B cell (primary cell): ENCODE measurements around the gene OR7C2. TPM values are rescaled to one million over a fixed set of nuclear protein-coding genes. Genes with fewer than 3 reads are reported as not detected.

Source experiments
- ATAC-seq: fragments of 200-7000 bp; cut with Tn5 transposase; one replicate; pipeline ENCODE4 v1.10.0; 2021; ENCODE audit warnings: low read depth, mild to moderate bottlenecking, moderate number of reproducible peaks, moderate library complexity
- CTCF ChIA-PET: fragments of 350-600 bp; sonication (Branson Sonifier 250); formaldehyde crosslinking; loops from one replicate; lab custom pipeline; 2021; ENCODE audit warnings: antibody characterized with exemption, inconsistent platforms; lab: Charles Lee
- POLR2A ChIA-PET: fragments of 350-600 bp; sonication (Branson Sonifier 250); formaldehyde crosslinking; loops from one replicate; lab custom pipeline; 2021; ENCODE audit warnings: antibody characterized with exemption; lab: Charles Lee
- DNase-seq: peaks from one replicate; pipeline ENCODE4 v3.0.0; 2013
- H2AFZ ChIP-seq: 2 replicates; pipeline ENCODE4 v1.6.1; 2012; ENCODE audit warnings: mild to moderate bottlenecking, low read depth, low read length; ENCODE audit not compliant: insufficient read depth, poor library complexity, severe bottlenecking
- H3K27ac ChIP-seq, 2 donors: 1 replicate in 1 of 2; 2 replicates in 1 of 2; pipeline ENCODE4 v1.5.1; 2012 to 2013; ENCODE audit warnings: low read length in 2 of 2, mild to moderate bottlenecking in 2 of 2, moderate library complexity in 1 of 2
- H3K27me3 ChIP-seq, 4 experiments: fragments of 200-600 bp in 1 of 4; sonication (generic) in 1 of 4; replicated peaks in 1 of 4; 1 replicate in 2 of 4; 2 replicates in 2 of 4; pipeline versions ENCODE4 v1.6.1 to v1.7.0; 2013 to 2016; ENCODE audit warnings: low read length in 3 of 4, mild to moderate bottlenecking in 2 of 4, mixed read lengths in 1 of 4, moderate library complexity in 1 of 4; ENCODE audit not compliant: insufficient read depth in 4 of 4, control insufficient read depth in 3 of 4; ENCODE audit errors: control extremely low read depth in 1 of 4
- H3K36me3 ChIP-seq, 2 experiments: replicated peaks in 1 of 2; 1 replicate in 1 of 2; 2 replicates in 1 of 2; pipeline versions ENCODE4 v1.6.1 to v1.7.1; 2013; ENCODE audit warnings: low read length in 1 of 2; ENCODE audit not compliant: insufficient read depth in 2 of 2, control insufficient read depth in 1 of 2; ENCODE audit errors: control extremely low read depth in 1 of 2, extremely low read depth in 1 of 2
- H3K4me1 ChIP-seq, 2 donors: fragments of 200-600 bp in 1 of 2; sonication (generic) in 1 of 2; 1 replicate in 1 of 2; 2 replicates in 1 of 2; pipeline versions ENCODE4 v1.5.1 to v1.6.1; 2013 to 2017; ENCODE audit warnings: low read length in 2 of 2; ENCODE audit not compliant: control insufficient read depth in 2 of 2, insufficient read depth in 2 of 2
- H3K4me2 ChIP-seq: replicated peaks from 2 replicates; pipeline ENCODE3; 2012; ENCODE audit warnings: mild to moderate bottlenecking, low read depth, low read length; ENCODE audit not compliant: poor library complexity, severe bottlenecking
- H3K4me3 ChIP-seq, 5 experiments: fragments of 200-600 bp in 1 of 5; sonication (generic) in 1 of 5; 1 replicate in 3 of 5; 2 replicates in 2 of 5; pipeline versions ENCODE4 v1.5.1 to v1.7.0; 2011 to 2016; ENCODE audit warnings: low read length in 4 of 5, mild to moderate bottlenecking in 4 of 5, low read depth in 2 of 5, control low read depth in 1 of 5, moderate library complexity in 1 of 5; ENCODE audit not compliant: insufficient read depth in 1 of 5; ENCODE audit errors: control extremely low read depth in 1 of 5, extremely low read depth in 1 of 5
- H3K79me2 ChIP-seq: fragments of 200-600 bp; sonication (generic); one replicate; pipeline ENCODE4 v1.6.0; 2016; ENCODE audit warnings: low read length; ENCODE audit not compliant: control insufficient read depth, insufficient read depth
- H3K9ac ChIP-seq: fragments of 200-600 bp; sonication (generic); 2 replicates; pipeline ENCODE4 v1.6.1; 2017; ENCODE audit warnings: mild to moderate bottlenecking, low read length, moderate library complexity
- H3K9me3 ChIP-seq, 3 donors: one replicate each; pipeline versions ENCODE4 v1.6.1 to v1.7.1; 2013; ENCODE audit warnings: low read length in 2 of 3; ENCODE audit not compliant: control insufficient read depth in 2 of 3, insufficient read depth in 1 of 3; ENCODE audit errors: control extremely low read depth in 1 of 3
- H4K20me1 ChIP-seq: 2 replicates; pipeline ENCODE4 v1.6.0; 2012; ENCODE audit warnings: mild to moderate bottlenecking, low read length; ENCODE audit not compliant: insufficient read depth, control insufficient read depth, poor library complexity, severe bottlenecking
- H3K27ac Mint-ChIP-seq: one replicate; pipeline ENCODE4 v1.8.0; 2021; ENCODE audit warnings: mixed read lengths
- H3K27me3 Mint-ChIP-seq: one replicate; pipeline ENCODE4 v1.8.0; 2021; ENCODE audit warnings: mixed read lengths
- H3K4me1 Mint-ChIP-seq: one replicate; pipeline ENCODE4 v1.8.0; 2021; ENCODE audit warnings: mixed read lengths
- H3K4me3 Mint-ChIP-seq: one replicate; pipeline ENCODE4 v1.8.0; 2021; ENCODE audit warnings: mixed read lengths
- H3K9me3 Mint-ChIP-seq: one replicate; pipeline ENCODE4 v1.8.0; 2022; ENCODE audit warnings: mixed read lengths; ENCODE audit not compliant: insufficient read depth
- CTCF ChIP-seq: fragments of 200-600 bp; IDR thresholded peaks from one replicate; pipeline ENCODE4 v1.8.0; 2022; ENCODE audit warnings: antibody characterized with exemption, mild to moderate bottlenecking
- EZH2 ChIP-seq: IDR thresholded peaks from 2 replicates; pipeline ENCODE4 v1.6.1; 2012; ENCODE audit warnings: borderline replicate concordance, low read depth, mild to moderate bottlenecking, moderate library complexity, low read length; ENCODE audit not compliant: insufficient read depth, poor library complexity, severe bottlenecking
- WGBS: methylation state at CpG from one replicate; pipeline ENCODE4 v1.1.5; 2013; ENCODE audit warnings: missing lambda C conversion rate; ENCODE audit not compliant: insufficient coverage; 5-methylcytosine and 5-hydroxymethylcytosine counted together
- intact Hi-C: fragments of 100-400 bp; cut with micrococcal nuclease; formaldehyde crosslinking; loops from one replicate; pipeline ENCODE4 v1.10.0; 2022
- polyA plus RNA-seq: library from polyadenylated mRNA; depleted of rRNA; stranded (reverse); fragments of >200 nt; gene quantifications from 2 replicates; pipeline ENCODE4 v1.2.3, GENCODE V29; 2012
- total RNA-seq, 2 donors: library from RNA; stranded (reverse); fragments of 120-200 nt in 1 of 2; gene quantifications; 1 replicate in 1 of 2; 2 replicates in 1 of 2; pipeline versions ENCODE4 v1.2.3 to v1.2.4, GENCODE V29; 2013 to 2022

OR7C2 gene
- total and polyA plus RNA-seq, 2 donors (not counting 1 experiment from before 2014, with no cell fraction given), result not detected

GRCh38 chr19:14971474-14971873, 30.2 kb downstream of the OR7C2 start:
- 78% methylated on average over 7 of the region's 7 CpGs for WGBS
- TF ChIP-seq EZH2 (no peak), CTCF (no peak)
- Histone ChIP-seq H3K4me3 (no peak overlapping the region), H3K4me2 (no peak overlapping the region), H2AFZ (no peak overlapping the region), H3K79me2 (no peaks in the 10 kb centered on the region), H4K20me1 (no peaks in the 10 kb centered on the region), H3K9ac (no peak overlapping the region), H3K9me3 (peaks cover 0 to 4% (median 0%) of the 10 kb centered on the region in 3 donors), H3K27me3 (peaks cover 0 to 3% (median 0%) of the 10 kb centered on the region in 4 experiments), H3K36me3 (no peaks in the 10 kb centered on the region), H3K27ac (no peak overlapping the region), H3K4me1 (no peaks in the 10 kb centered on the region)
- ATAC-seq (no peak), DNase-seq (no peak)
- peaks cover 26% of the 10 kb centered on the region for H3K27me3 Mint-ChIP-seq
- POLR2A ChIA-PET, result no interaction called here
- no peaks in the 10 kb centered on the region for H3K4me1 Mint-ChIP-seq
- H3K9me3 Mint-ChIP-seq, result no peaks in the 10 kb centered on the region
- H3K27ac Mint-ChIP-seq, result no peak overlapping the region
- CTCF ChIA-PET, result no interaction called here
- intact Hi-C loops, result no loop called here
- no peak overlapping the region for H3K4me3 Mint-ChIP-seq

GRCh38 chr19:14972676-14973075, 31.4 kb downstream of the OR7C2 start:
- Mint-ChIP-seq H3K27ac (no peak overlapping the region), H3K4me3 (no peak overlapping the region), H3K4me1 (no peaks in the 10 kb centered on the region), H3K9me3 (no peaks in the 10 kb centered on the region), H3K27me3 (peaks cover 35% of the 10 kb centered on the region)
- intact Hi-C loops, result no loop called here
- ChIA-PET CTCF (no interaction called here), POLR2A (no interaction called here)
- H3K4me3 ChIP-seq, result no peak overlapping the region
- peaks cover 0 to 4% (median 0%) of the 10 kb centered on the region in 3 donors for H3K9me3 ChIP-seq
- peaks cover 0 to 11% (median 0%) of the 10 kb centered on the region in 4 experiments for H3K27me3 ChIP-seq
- no peaks in the 10 kb centered on the region for H3K79me2 ChIP-seq
- H3K9ac ChIP-seq, result no peak overlapping the region
- H3K27ac ChIP-seq, result no peak overlapping the region
- no peaks in the 10 kb centered on the region for H4K20me1 ChIP-seq
- H3K4me2 ChIP-seq, result no peak overlapping the region
- TF ChIP-seq CTCF, result no peak
- no peak for TF ChIP-seq EZH2
- WGBS, result 94% methylated on average over 27 of the region's 27 CpGs
- ATAC-seq, result no peak
- no peaks in the 10 kb centered on the region for H3K36me3 ChIP-seq
- no peaks in the 10 kb centered on the region for H3K4me1 ChIP-seq
- no peak for DNase-seq
- no peak overlapping the region for H2AFZ ChIP-seq
